ENCODE measurements around the gene GNPDA1.

DNA sequence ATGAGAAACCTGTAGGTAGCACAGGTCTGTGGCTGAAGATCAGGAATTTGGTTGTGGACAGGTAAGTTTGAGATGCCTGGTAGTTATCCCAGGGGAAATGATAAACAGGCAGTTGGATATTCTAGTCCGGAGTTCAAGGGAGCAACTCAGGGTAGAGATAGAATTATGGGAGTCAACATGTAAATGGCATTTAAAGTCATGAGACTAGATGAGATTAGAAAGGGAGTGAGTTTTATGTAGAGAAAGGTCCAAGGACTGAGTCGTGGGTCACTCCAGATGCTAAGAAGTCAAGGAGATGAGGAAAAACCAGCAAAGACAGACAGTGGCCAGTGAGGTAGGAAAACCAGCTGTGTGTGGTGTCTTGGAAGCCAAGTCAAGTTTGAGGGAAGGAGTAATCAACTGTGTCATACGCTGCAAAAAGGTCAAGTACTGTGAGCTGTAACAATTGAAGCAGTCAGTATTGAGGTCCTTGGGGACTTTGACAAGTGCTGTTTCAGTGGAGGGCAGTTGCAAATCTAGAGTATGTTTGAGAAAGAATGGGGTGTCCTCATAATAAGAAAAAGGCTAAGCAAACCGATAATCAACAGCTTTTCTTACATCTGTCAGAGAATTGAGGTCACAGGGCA is 18.2 kb downstream of the GNPDA1 start:
- TF ChIP-seq POLR2A (IDR thresholded peaks at IDR 0.05; ENCODE audit: low read depth, low read length): no peak
- TF ChIP-seq TAF1 (IDR thresholded peaks at IDR 0.05; ENCODE audit: low read depth, low read length): no peak
- TF ChIP-seq POU2F2 (IDR thresholded peaks at IDR 0.05; ENCODE audit: low read depth, low read length): no peak
- TF ChIP-seq POLR2AphosphoS5 (IDR thresholded peaks at IDR 0.05; ENCODE audit: low read depth, low read length): no peak
- TF ChIP-seq SPI1 (IDR thresholded peaks at IDR 0.05; ENCODE audit: low read depth, low read length): no peak
- TF ChIP-seq PAX5 (IDR thresholded peaks at IDR 0.05; ENCODE audit: insufficient read depth, low read length, severe bottlenecking): no peak
